Measurements from ENCODE around the gene BEST2. TPM values are rescaled to one million over a fixed set of nuclear protein-coding genes. Genes with fewer than 3 reads are reported as not detected.

BEST2 gene
- total RNA-seq, 1 experiment from 2014 or later: 0.10 TPM

- Histone ChIP-seq H3K27me3 (ENCODE audit: insufficient read depth, low read length) (no peaks in the 10 kb centered on the region), H4K20me1 (ENCODE audit: insufficient read depth) (no peaks in the 10 kb centered on the region), H3K4me3 (replicated peaks in 1 of 2; ENCODE audit: low read depth in 1 of 2, low read length in 2 of 2) (no peak overlapping the region), H3K27ac (ENCODE audit: low read depth, low read length) (no peak overlapping the region), H3K9me3 (ENCODE audit: control insufficient read depth in 1 of 2, insufficient read depth in 1 of 2, low read depth in 1 of 2, low read length in 2 of 2) (no peaks in the 10 kb centered on the region), H3K79me2 (ENCODE audit: insufficient read depth, low read length) (peaks cover 16% of the 10 kb centered on the region; the same call in 1 of the 2 replicates), H3K36me3 (ENCODE audit: control insufficient read depth in 1 of 2, insufficient read depth in 2 of 2, low read length in 2 of 2) (peaks cover 53 to 73% of the 10 kb centered on the region in 2 experiments), H2AFZ (ENCODE audit: low read depth, low read length, poor library complexity, severe bottlenecking) (no peak overlapping the region), H3K4me1 (ENCODE audit: control insufficient read depth in 1 of 2, insufficient read depth in 2 of 2, low read length in 2 of 2) (no peaks in the 10 kb centered on the region), H3K9ac (ENCODE audit: low read length) (no peak overlapping the region), H3K4me2 (ENCODE audit: low read length) (no peak overlapping the region), H3K9me2 (ENCODE audit: insufficient read depth) (no peaks in the 10 kb centered on the region)
- intact Hi-C loops (cut with micrococcal nuclease): no loop called here
- ChIA-PET CTCF (no interaction called here), POLR2A (no interaction called here), RAD21 (ENCODE audit: low non-redundant PET in 1 of 2, low total read pairs in 2 of 2, uncharacterized antibody in 2 of 2, unreplicated experiment in 2 of 2) (no interaction called here)
- DNase-seq (ENCODE audit: low read depth, low spot score) (no peak), ATAC-seq (no peak)
- TF ChIP-seq EZH2 (IDR thresholded peaks at IDR 0.05) (no peak), REST (IDR thresholded peaks at IDR 0.05; ENCODE audit: low read depth) (no peak), FOSL1 (IDR thresholded peaks at IDR 0.05; ENCODE audit: low read depth) (no peak), RAD21 (IDR thresholded peaks at IDR 0.05; ENCODE audit: low read depth) (no peak), SRF (IDR thresholded peaks at IDR 0.05; ENCODE audit: low read depth) (no peak), CBX3 (IDR thresholded peaks at IDR 0.05; ENCODE audit: low read depth) (no peak), EZH2phosphoT487 (IDR thresholded peaks at IDR 0.05; ENCODE audit: borderline replicate concordance) (no peak), MAX (IDR thresholded peaks at IDR 0.05) (no peak), SIN3A (IDR thresholded peaks at IDR 0.05; ENCODE audit: low read depth) (no peak), JUND (IDR thresholded peaks at IDR 0.05) (no peak), POLR2A (IDR thresholded peaks at IDR 0.05; ENCODE audit: borderline replicate concordance, extremely low read depth, insufficient read depth, insufficient read length) (no peak), ELF1 (IDR thresholded peaks at IDR 0.05; ENCODE audit: borderline replicate concordance, low read depth) (no peak), CTCF (IDR thresholded peaks at IDR 0.05 in 2 of 3, conservative IDR thresholded peaks at IDR 0.05 in 1 of 3; ENCODE audit: borderline replicate concordance in 1 of 3, insufficient read depth in 1 of 3, low read depth in 2 of 3, low read length in 2 of 3) (no peak), YY1 (IDR thresholded peaks at IDR 0.05; ENCODE audit: extremely low read depth, insufficient replicate concordance, low read depth, low read length) (no peak), EGR1 (IDR thresholded peaks at IDR 0.05; ENCODE audit: low read depth) (no peak)
- BruUV-seq (replicated peaks): no TSS peak
Observed at GRCh38 chr19:12706332-12706718, 45.3 kb upstream of the BEST2 start.

Measured in HCT116 (cell line).